BJ (cell line): ENCODE data around the gene SLC35G3. TPM values are rescaled to one million over a fixed set of nuclear protein-coding genes. Genes with fewer than 3 reads are reported as not detected.

ENCODE experiments used
- CTCF ChIA-PET: fragments of 350-600 bp; formaldehyde crosslinking; extraction: SDS; loops from one replicate; lab custom pipeline; 2021; ENCODE audit warnings: antibody characterized with exemption, inconsistent platforms; lab: Yijun Ruan, JAX
- POLR2A ChIA-PET: fragments of 300-600 bp; sonication (Branson Sonifier 250); formaldehyde crosslinking; extraction: SDS; loops from one replicate; lab custom pipeline; 2021; ENCODE audit warnings: antibody characterized with exemption; lab: Charles Lee
- DNase-seq: peaks from one replicate; pipeline ENCODE4 v3.0.0-alpha.2; 2011; ENCODE audit warnings: low read depth
- H3K27me3 ChIP-seq: 2 replicates; pipeline ENCODE4 v1.6.0; 2011; ENCODE audit warnings: low read length; ENCODE audit not compliant: control insufficient read depth, insufficient read depth
- H3K36me3 ChIP-seq: 2 replicates; pipeline ENCODE4 v1.5.1; 2011; ENCODE audit warnings: low read length; ENCODE audit not compliant: control insufficient read depth, insufficient read depth
- H3K4me3 ChIP-seq: 2 replicates; pipeline ENCODE4 v1.5.1; 2011; ENCODE audit warnings: low read depth, mild to moderate bottlenecking, control low read depth, low read length
- polyA plus RNA-seq: library from polyadenylated mRNA; depleted of rRNA; stranded (reverse); fragments of >200 nt; gene quantifications from 2 replicates; pipeline ENCODE4 v1.2.3, GENCODE V29; 2011
- TF ChIP-seq, protein P1 (sequence below): IDR thresholded peaks from 2 replicates; pipeline ENCODE4 v1.5.1; 2011; ENCODE audit warnings: low read depth, mild to moderate bottlenecking, control low read depth, inconsistent platforms, low read length, moderate library complexity; ENCODE audit not compliant: insufficient read depth

SLC35G3 gene
- polyA plus RNA-seq, 1 experiment = not detected

DNA sequence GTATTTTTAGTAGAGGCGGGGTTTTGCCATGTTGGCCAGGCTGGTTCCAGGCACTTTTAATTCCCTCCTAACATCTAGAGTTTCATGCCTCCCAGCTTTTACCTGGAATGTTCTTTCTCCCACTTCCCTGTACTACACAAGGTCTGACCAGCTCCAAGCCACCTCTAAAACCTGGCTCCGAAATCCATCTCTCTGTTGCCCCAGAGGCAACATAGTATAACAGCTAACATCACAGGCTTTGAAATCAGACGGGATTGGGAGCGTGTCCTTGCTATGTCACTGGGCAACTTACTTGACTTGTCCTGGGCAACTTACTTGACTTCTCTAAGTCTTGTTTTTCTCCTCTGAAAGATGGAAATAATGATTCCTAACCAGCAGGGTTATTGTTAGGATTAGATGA, 31.4 kb downstream of the SLC35G3 start:
- DNase-seq = no peak
- Histone ChIP-seq H3K4me3 (no peak overlapping the region), H3K36me3 (no peaks in the 10 kb centered on the region), H3K27me3 (peaks cover 2% of the 10 kb centered on the region)
- ChIA-PET POLR2A (no interaction called here), CTCF (interaction anchor here (1.0 kb wide), 1 partner anchor 15 kb away, joined by 3 read pairs; no protein-coding TSS in a partner anchor)
- TF ChIP-seq, protein P1, sequence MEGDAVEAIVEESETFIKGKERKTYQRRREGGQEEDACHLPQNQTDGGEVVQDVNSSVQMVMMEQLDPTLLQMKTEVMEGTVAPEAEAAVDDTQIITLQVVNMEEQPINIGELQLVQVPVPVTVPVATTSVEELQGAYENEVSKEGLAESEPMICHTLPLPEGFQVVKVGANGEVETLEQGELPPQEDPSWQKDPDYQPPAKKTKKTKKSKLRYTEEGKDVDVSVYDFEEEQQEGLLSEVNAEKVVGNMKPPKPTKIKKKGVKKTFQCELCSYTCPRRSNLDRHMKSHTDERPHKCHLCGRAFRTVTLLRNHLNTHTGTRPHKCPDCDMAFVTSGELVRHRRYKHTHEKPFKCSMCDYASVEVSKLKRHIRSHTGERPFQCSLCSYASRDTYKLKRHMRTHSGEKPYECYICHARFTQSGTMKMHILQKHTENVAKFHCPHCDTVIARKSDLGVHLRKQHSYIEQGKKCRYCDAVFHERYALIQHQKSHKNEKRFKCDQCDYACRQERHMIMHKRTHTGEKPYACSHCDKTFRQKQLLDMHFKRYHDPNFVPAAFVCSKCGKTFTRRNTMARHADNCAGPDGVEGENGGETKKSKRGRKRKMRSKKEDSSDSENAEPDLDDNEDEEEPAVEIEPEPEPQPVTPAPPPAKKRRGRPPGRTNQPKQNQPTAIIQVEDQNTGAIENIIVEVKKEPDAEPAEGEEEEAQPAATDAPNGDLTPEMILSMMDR = no peak

DNA sequence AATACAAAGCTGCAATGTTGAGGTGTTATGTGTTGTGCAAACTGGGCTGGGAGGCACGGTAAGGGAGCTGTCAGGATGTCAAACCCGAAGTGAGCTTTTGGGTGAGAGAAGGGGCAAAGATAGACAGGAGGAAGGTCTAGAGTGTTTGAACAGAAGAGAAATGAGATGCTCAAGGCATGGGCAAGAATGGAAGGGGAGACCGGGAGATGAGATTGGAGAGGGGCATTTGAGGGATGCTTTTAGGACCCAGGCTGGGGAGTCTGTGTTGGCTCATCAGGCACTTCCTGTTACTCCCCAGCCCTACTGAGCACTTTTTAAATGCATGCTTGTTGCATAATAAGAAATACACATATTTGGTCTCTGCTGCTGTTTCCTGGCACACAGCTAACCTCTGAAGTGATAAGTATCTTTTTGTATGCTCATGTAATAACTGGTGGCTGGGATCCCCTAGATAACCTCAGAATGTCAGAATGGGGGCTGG, 32.9 kb downstream of the SLC35G3 start:
- TF ChIP-seq, protein P1 = no peak
- POLR2A ChIA-PET = no interaction called here
- CTCF ChIA-PET = interaction anchor here (0.6 kb wide), 2 partner anchors 19 to 221 kb away, joined by 3 read pairs; no protein-coding TSS in a partner anchor
- Histone ChIP-seq H3K36me3 (no peaks in the 10 kb centered on the region), H3K27me3 (peaks cover 2% of the 10 kb centered on the region), H3K4me3 (no peak overlapping the region)
- no peak for DNase-seq

DNA sequence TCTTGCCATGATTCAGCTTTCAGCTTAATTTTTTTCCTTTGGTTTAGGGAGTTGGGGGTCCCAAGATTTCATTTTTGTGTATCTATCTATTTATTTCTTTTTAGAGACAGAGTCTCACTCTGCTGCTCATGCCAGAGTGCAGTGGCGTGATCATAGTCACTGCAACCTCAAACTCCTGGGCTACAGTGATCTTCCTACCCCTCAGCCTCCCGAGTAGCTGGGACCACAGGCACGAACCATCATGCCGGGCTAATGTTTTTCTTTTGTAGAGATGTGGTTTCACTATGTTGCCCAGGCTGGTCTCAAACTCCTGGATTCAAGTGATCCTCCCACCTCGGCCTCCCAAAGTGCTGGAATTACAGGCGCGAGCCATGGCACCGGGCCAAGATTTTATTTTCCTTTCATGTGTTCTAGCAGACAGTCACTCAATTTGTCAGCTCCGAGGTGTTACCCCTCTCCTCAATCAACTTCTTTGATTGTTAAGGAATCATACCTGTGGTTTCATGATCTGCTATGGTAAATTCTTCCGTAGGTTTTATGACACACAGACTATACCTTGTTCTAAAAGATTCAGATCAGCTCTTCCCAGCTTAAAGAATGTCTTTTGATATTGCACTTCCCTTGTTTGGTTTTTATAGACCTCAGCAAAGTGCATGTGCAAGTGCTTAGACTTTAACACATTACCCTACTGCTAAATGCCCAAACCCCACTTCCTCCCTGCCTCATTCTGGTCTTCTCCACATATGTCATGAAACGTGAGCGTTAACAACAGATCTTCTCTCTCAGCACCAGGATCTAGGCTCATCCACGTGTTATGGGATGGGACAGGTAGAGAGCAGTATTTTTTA, 33.6 kb downstream of the SLC35G3 start:
- no peaks in the 10 kb centered on the region for H3K36me3 ChIP-seq
- H3K4me3 ChIP-seq = no peak overlapping the region
- TF ChIP-seq, protein P1 = no peak
- peaks cover 2% of the 10 kb centered on the region for H3K27me3 ChIP-seq
- DNase-seq = no peak
- ChIA-PET CTCF (interaction anchor here (0.6 to 0.9 kb wide), 2 partner anchors 10 to 19 kb away, joined by 3 read pairs; no protein-coding TSS in a partner anchor), POLR2A (no interaction called here)

DNA sequence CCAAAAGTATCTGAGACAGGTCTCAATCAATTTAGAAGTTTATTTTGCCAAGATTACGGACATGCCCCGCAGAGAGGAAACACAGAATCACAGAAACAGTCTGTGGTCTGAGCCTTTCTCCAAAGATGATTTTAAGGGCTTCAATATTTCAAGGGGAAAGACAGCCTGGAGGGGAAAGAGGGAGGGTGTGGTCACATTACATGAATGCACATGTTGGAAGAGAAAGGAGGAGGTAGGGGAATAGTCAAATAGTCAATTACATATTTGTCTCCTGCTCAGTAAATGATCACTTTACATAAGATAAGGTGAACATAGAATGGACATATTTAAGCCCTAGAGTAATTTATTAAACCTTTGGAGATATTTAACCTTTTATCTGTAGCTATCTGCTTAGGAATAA, 34.3 kb downstream of the SLC35G3 start:
- TF ChIP-seq, protein P1 = no peak
- H3K4me3 ChIP-seq = no peak overlapping the region
- H3K27me3 ChIP-seq = peaks cover 2% of the 10 kb centered on the region
- CTCF ChIA-PET = interaction anchor here (0.9 kb wide), 1 partner anchor 11 kb away, joined by 3 read pairs; no protein-coding TSS in a partner anchor
- H3K36me3 ChIP-seq = no peaks in the 10 kb centered on the region
- no peak for DNase-seq
- POLR2A ChIA-PET = no interaction called here

DNA sequence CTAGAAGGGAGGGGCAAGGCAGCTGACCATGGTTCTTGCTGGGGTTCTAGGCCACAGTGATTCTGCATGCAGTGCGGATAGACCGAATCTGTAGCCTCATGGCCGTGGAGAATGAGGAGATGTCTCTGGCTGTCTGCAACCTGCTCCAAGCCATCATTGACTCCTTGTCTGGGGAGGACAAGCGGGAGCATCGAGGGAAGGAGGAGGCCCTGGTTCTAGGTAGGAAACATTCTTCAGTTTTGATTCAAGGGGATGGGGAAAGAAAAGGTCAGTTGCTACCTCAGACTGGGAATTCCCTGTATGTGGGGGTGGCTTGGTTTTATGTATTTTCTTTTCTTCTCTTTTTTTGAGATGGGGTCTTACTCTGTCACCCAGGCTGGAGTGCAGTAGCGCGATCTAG, 38.9 kb downstream of the SLC35G3 start:
- TF ChIP-seq, protein P1 = no peak
- no peak overlapping the region for H3K4me3 ChIP-seq
- CTCF ChIA-PET = no interaction called here
- H3K36me3 ChIP-seq = no peaks in the 10 kb centered on the region
- POLR2A ChIA-PET = no interaction called here
- H3K27me3 ChIP-seq = peaks cover 9% of the 10 kb centered on the region
- no peak for DNase-seq
